Duodenal mucosa (tissue), 2 donors: ENCODE data around the gene ELOVL6.
"Not testable (repeated sequence)": the region's sequence is repeated elsewhere in the genome, so short reads cannot be mapped to it uniquely, and the experiment has no call there.

Experiments
- H3K27ac ChIP-seq: one replicate; pipeline ENCODE4 v1.7.0; 2013; ENCODE audit warnings: low read depth, low read length
- H3K27me3 ChIP-seq, 2 donors: one replicate each; pipeline ENCODE4 v1.7.0; 2013; ENCODE audit warnings: low read length in 2 of 2, control low read depth in 1 of 2; ENCODE audit not compliant: insufficient read depth in 2 of 2, control insufficient read depth in 1 of 2
- H3K36me3 ChIP-seq, 2 donors: one replicate each; pipeline ENCODE4 v1.7.0; 2013; ENCODE audit warnings: low read length in 2 of 2, control low read depth in 1 of 2; ENCODE audit not compliant: insufficient read depth in 2 of 2, control insufficient read depth in 1 of 2
- H3K4me1 ChIP-seq, 2 donors: one replicate each; pipeline ENCODE4 v1.7.0; 2013; ENCODE audit warnings: low read length in 2 of 2, control low read depth in 1 of 2; ENCODE audit not compliant: insufficient read depth in 2 of 2, control insufficient read depth in 1 of 2
- H3K4me3 ChIP-seq, 2 donors: one replicate each; pipeline ENCODE4 v1.7.0; 2013; ENCODE audit warnings: low read length in 2 of 2, low read depth in 1 of 2
- H3K9ac ChIP-seq, 2 donors: one replicate each; pipeline ENCODE4 v1.7.0; 2013; ENCODE audit warnings: low read length in 2 of 2, low read depth in 1 of 2
- H3K9me3 ChIP-seq, 2 donors: one replicate each; pipeline ENCODE4 v1.7.0; 2013; ENCODE audit warnings: low read length in 2 of 2, control low read depth in 1 of 2; ENCODE audit not compliant: control insufficient read depth in 1 of 2

ELOVL6 gene

GRCh38 chr4:110218935-110219334 is 20.5 kb upstream of the ELOVL6 start:
- H3K27ac ChIP-seq, H3K27me3 ChIP-seq, H3K4me3 ChIP-seq, H3K36me3 ChIP-seq, H3K9me3 ChIP-seq, H3K9ac ChIP-seq, H3K4me1 ChIP-seq: not testable (repeated sequence)

- not testable (repeated sequence) for H3K36me3 ChIP-seq, H3K4me3 ChIP-seq, H3K9me3 ChIP-seq, H3K4me1 ChIP-seq, H3K27me3 ChIP-seq, H3K9ac ChIP-seq, H3K27ac ChIP-seq
Observed at GRCh38 chr4:110217181-110217580, 18.8 kb upstream of the ELOVL6 start.

GRCh38 chr4:110216129-110216528 is 17.7 kb upstream of the ELOVL6 start:
- H3K27me3 ChIP-seq, result no peaks in the 10 kb centered on the region
- H3K4me3 ChIP-seq, result no peak overlapping the region
- H3K4me1 ChIP-seq, result no peaks in the 10 kb centered on the region
- H3K9me3 ChIP-seq, result no peaks in the 10 kb centered on the region
- H3K36me3 ChIP-seq, result no peaks in the 10 kb centered on the region
- no peak overlapping the region for H3K27ac ChIP-seq
- H3K9ac ChIP-seq, result no peak overlapping the region

GRCh38 chr4:110211770-110212061 is 13.3 kb upstream of the ELOVL6 start:
- no peaks in the 10 kb centered on the region for H3K4me1 ChIP-seq
- no peaks in the 10 kb centered on the region for H3K36me3 ChIP-seq
- no peaks in the 10 kb centered on the region for H3K9me3 ChIP-seq
- no peaks in the 10 kb centered on the region for H3K27me3 ChIP-seq
- no peak overlapping the region for H3K27ac ChIP-seq
- no peak overlapping the region for H3K4me3 ChIP-seq
- no peak overlapping the region for H3K9ac ChIP-seq

GRCh38 chr4:110211007-110211769 is 12.8 kb upstream of the ELOVL6 start:
- Histone ChIP-seq H3K9ac (no peak overlapping the region), H3K9me3 (no peaks in the 10 kb centered on the region), H3K27me3 (no peaks in the 10 kb centered on the region), H3K36me3 (no peaks in the 10 kb centered on the region), H3K27ac (no peak overlapping the region), H3K4me3 (peak overlapping the region in 1 of 2 donors; percentile 30), H3K4me1 (no peaks in the 10 kb centered on the region)

- no peak overlapping the region for H3K27ac ChIP-seq
- H3K4me3 ChIP-seq, result no peak overlapping the region
- no peaks in the 10 kb centered on the region for H3K27me3 ChIP-seq
- no peaks in the 10 kb centered on the region for H3K36me3 ChIP-seq
- no peaks in the 10 kb centered on the region for H3K9me3 ChIP-seq
- H3K9ac ChIP-seq, result no peak overlapping the region
- no peaks in the 10 kb centered on the region for H3K4me1 ChIP-seq
Observed at GRCh38 chr4:110208419-110208818, 10.0 kb upstream of the ELOVL6 start.

- Histone ChIP-seq H3K4me3 (no peak overlapping the region), H3K9me3 (no peaks in the 10 kb centered on the region), H3K27me3 (no peaks in the 10 kb centered on the region), H3K27ac (no peak overlapping the region), H3K36me3 (no peaks in the 10 kb centered on the region), H3K9ac (no peak overlapping the region), H3K4me1 (no peaks in the 10 kb centered on the region)
Observed at GRCh38 chr4:110207233-110207632, 8.8 kb upstream of the ELOVL6 start.

- Histone ChIP-seq H3K9ac (no peak overlapping the region), H3K4me3 (no peak overlapping the region), H3K27ac (no peak overlapping the region), H3K36me3 (no peaks in the 10 kb centered on the region), H3K9me3 (no peaks in the 10 kb centered on the region), H3K27me3 (no peaks in the 10 kb centered on the region), H3K4me1 (peaks cover 11% of the 10 kb centered on the region in 2 donors)
Observed at GRCh38 chr4:110202024-110202423, 3.6 kb upstream of the ELOVL6 start.

GRCh38 chr4:110201502-110201901 is 3.1 kb upstream of the ELOVL6 start:
- no peak overlapping the region for H3K4me3 ChIP-seq

GRCh38 chr4:110200689-110201088 is 2.3 kb upstream of the ELOVL6 start:
- no peaks in the 10 kb centered on the region for H3K27me3 ChIP-seq
- H3K27ac ChIP-seq, result no peak overlapping the region
- no peaks in the 10 kb centered on the region for H3K36me3 ChIP-seq
- no peaks in the 10 kb centered on the region for H3K9me3 ChIP-seq
- no peak overlapping the region for H3K4me3 ChIP-seq
- H3K4me1 ChIP-seq, result peaks cover 14% of the 10 kb centered on the region in 2 donors
- H3K9ac ChIP-seq, result no peak overlapping the region

More at GRCh38 chr4:110201502-110201901, 3.1 kb upstream of the ELOVL6 start:
- Histone ChIP-seq H3K27me3 (no peaks in the 10 kb centered on the region), H3K4me1 (peaks cover 11% of the 10 kb centered on the region in 2 donors), H3K27ac (no peak overlapping the region), H3K9ac (no peak overlapping the region), H3K9me3 (no peaks in the 10 kb centered on the region), H3K36me3 (no peaks in the 10 kb centered on the region)

- Histone ChIP-seq H3K27ac (no peak overlapping the region), H3K9me3 (no peaks in the 10 kb centered on the region), H3K4me3 (peak overlapping the region; percentile 98), H3K36me3 (no peaks in the 10 kb centered on the region), H3K9ac (peak overlapping the region; percentile 68 to 85), H3K4me1 (peaks cover 37% of the 10 kb centered on the region in 2 donors), H3K27me3 (no peaks in the 10 kb centered on the region)
Observed at GRCh38 chr4:110198049-110198434, 373 bp downstream of the ELOVL6 start.
